Gastrocnemius medialis (tissue), 4 donors: Measurements from ENCODE around the gene CDH20. TPM values are rescaled to one million over a fixed set of nuclear protein-coding genes. Genes with fewer than 3 reads are reported as not detected.
"Not testable (repeated sequence)": the region's sequence is repeated elsewhere in the genome, so short reads cannot be mapped to it uniquely, and the experiment has no call there.

Experiments
- ATAC-seq, 2 donors: fragments of 150-250 bp; one replicate each; pipeline ENCODE4 v1.9.1; 2016
- DNase-seq, 2 donors: peaks; one replicate each; pipeline ENCODE4 v3.0.0-alpha.2; 2019
- H3K27ac ChIP-seq, 4 donors: fragments of 200-600 bp; sonication (generic); 1 replicate in 1 of 4; 2 replicates in 3 of 4; pipeline ENCODE4 v1.5.1; 2016 to 2018; ENCODE audit warnings: mild to moderate bottlenecking in 2 of 4, moderate library complexity in 1 of 4
- H3K27me3 ChIP-seq, 3 donors: fragments of 200-600 bp; sonication (generic) in 2 of 3; 1 replicate in 1 of 3; 2 replicates in 2 of 3; pipeline versions ENCODE4 v1.5.1 to v1.6.0; 2016 to 2019; ENCODE audit warnings: mild to moderate bottlenecking in 1 of 3, moderate library complexity in 1 of 3
- H3K36me3 ChIP-seq, 2 donors: fragments of 200-600 bp; sonication (generic) in 1 of 2; one replicate each; pipeline ENCODE4 v1.5.1; 2017 to 2018
- H3K4me1 ChIP-seq, 2 donors: fragments of 200-600 bp; sonication (generic) in 1 of 2; one replicate each; pipeline ENCODE4 v1.5.1; 2016 to 2017; ENCODE audit warnings: mild to moderate bottlenecking in 2 of 2
- H3K4me3 ChIP-seq, 4 donors: fragments of 200-600 bp; sonication (generic) in 3 of 4; 1 replicate in 1 of 4; 2 replicates in 3 of 4; pipeline ENCODE4 v1.5.1; 2016 to 2019; ENCODE audit warnings: mild to moderate bottlenecking in 2 of 4
- H3K9me3 ChIP-seq, 3 donors: fragments of 200-600 bp; sonication (generic) in 2 of 3; 1 replicate in 1 of 3; 2 replicates in 2 of 3; pipeline ENCODE4 v1.5.1; 2016 to 2019
- POLR2A ChIP-seq, 2 donors: fragments of 450-650 bp; IDR thresholded peaks; one replicate each; pipeline ENCODE4 v1.6.1; 2017; ENCODE audit warnings: antibody characterized with exemption in 2 of 2, mild to moderate bottlenecking in 2 of 2, moderate library complexity in 2 of 2
- in situ Hi-C, 4 donors: fragments of 200-750 bp; cut with MboI; loops; one replicate each; pipeline versions ENCODE4 v1.15.0 to v1.8.0; 2017; ENCODE audit warnings: low sequenced_read_pairs in 4 of 4
- intact Hi-C: fragments of 100-400 bp; cut with DNase I; formaldehyde crosslinking; loops from one replicate; pipeline ENCODE4 v1.15.1; 2023; ENCODE audit warnings: low total_unique reads
- total RNA-seq, 4 donors: library from RNA; depleted of rRNA; stranded (reverse); fragments of >200 nt; gene quantifications; one replicate each; pipeline versions ENCODE4 v1.1.0 to v1.2.3, GENCODE V29; 2016
- TF ChIP-seq, protein P1 (sequence below), 5 experiments: fragments of 450-650 bp in 3 of 5; fragments of 200-600 bp in 2 of 5; sonication (generic) in 2 of 5; IDR thresholded peaks in 4 of 5; conservative IDR thresholded peaks in 1 of 5; 1 replicate in 4 of 5; 2 replicates in 1 of 5; pipeline ENCODE4 v1.5.1; 2016 to 2019; ENCODE audit warnings: antibody characterized with exemption in 5 of 5, mild to moderate bottlenecking in 3 of 5, moderate library complexity in 3 of 5

CDH20 gene
- total RNA-seq, 4 donors from 2014 or later, result 0.51 to 19.6 (median 3.9) TPM

DNA sequence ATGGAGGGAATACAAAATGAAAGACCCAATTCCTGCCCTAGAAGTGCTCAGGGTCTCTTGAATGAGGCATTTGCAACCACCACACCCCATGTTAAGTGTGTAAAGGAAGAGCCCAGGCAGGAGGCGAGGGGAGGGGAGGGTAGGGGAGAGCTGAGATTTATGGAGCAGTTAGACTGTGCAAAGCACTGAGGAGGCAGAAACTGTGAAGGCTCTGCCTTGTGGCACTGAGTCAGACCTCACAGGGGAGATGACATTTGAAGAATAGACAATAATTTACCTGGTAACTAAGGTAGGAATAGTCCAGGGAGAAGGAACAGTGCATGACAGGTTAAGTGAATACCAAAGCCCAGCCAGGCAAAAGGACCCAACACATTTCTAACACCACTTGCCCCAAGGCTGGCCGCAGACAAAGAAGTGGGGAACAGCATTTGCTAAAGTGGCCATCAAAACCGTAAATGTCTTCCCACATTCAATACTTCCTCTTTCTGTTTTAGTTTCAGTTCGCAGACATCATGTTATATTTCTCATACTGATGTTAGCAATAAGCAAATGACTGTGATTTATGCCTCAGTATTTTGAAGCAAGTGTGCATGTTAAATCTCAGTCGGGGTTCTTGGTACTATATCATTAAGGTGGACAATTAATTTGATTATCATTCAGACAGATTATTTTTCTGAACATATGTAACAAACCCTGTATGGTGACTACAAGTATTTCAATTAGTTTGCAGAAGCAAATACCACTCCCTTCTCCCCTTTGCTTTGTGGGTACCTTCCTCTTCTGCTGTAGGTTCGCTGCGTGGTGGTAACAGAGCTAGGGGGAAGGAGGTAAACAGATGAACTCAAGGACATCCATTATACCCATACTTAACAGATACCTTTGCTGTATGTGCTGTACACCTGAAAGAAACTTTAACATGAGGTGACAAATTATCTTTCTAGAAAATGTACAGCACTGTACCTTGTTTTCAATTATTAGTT, 27.5 kb downstream of the CDH20 start:
- in situ Hi-C loops (no loop called here), intact Hi-C loops (no loop called here)
- ATAC-seq, result no peak
- H3K4me1 ChIP-seq, result no peaks in the 10 kb centered on the region
- H3K27ac ChIP-seq, result no peak overlapping the region
- no peak for DNase-seq
- no peak overlapping the region for H3K4me3 ChIP-seq
- H3K9me3 ChIP-seq, result no peaks in the 10 kb centered on the region
- H3K36me3 ChIP-seq, result no peaks in the 10 kb centered on the region
- H3K27me3 ChIP-seq, result no peaks in the 10 kb centered on the region
- TF ChIP-seq, protein P1, sequence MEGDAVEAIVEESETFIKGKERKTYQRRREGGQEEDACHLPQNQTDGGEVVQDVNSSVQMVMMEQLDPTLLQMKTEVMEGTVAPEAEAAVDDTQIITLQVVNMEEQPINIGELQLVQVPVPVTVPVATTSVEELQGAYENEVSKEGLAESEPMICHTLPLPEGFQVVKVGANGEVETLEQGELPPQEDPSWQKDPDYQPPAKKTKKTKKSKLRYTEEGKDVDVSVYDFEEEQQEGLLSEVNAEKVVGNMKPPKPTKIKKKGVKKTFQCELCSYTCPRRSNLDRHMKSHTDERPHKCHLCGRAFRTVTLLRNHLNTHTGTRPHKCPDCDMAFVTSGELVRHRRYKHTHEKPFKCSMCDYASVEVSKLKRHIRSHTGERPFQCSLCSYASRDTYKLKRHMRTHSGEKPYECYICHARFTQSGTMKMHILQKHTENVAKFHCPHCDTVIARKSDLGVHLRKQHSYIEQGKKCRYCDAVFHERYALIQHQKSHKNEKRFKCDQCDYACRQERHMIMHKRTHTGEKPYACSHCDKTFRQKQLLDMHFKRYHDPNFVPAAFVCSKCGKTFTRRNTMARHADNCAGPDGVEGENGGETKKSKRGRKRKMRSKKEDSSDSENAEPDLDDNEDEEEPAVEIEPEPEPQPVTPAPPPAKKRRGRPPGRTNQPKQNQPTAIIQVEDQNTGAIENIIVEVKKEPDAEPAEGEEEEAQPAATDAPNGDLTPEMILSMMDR (IDR thresholded peaks at IDR 0.05 in 4 of 5, conservative IDR thresholded peaks at IDR 0.05 in 1 of 5), result no peak
- no peak for TF ChIP-seq POLR2A (IDR thresholded peaks at IDR 0.05)

DNA sequence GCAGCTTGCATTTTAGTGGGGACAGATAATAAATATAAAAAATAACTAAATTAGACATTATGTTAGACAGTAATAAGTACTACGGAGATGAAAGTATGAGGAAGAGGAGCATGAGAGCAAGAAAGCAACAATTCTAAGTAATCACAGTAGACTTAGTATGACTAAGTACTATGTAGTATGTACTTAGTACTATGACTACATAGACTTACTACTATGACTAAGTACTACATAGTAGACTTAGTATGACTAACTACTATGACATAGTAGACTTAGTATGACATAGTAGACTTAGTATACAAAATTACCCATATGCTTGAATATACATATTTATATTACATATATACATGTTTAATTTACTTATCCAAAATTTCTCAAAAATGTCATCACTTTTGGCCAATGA, 29.3 kb downstream of the CDH20 start:
- Histone ChIP-seq H3K36me3 (no peaks in the 10 kb centered on the region), H3K27ac (no peak overlapping the region), H3K27me3 (no peaks in the 10 kb centered on the region), H3K4me1 (no peaks in the 10 kb centered on the region), H3K9me3 (no peaks in the 10 kb centered on the region), H3K4me3 (no peak overlapping the region)
- in situ Hi-C loops, result no loop called here
- intact Hi-C loops, result no loop called here
- DNase-seq, result no peak
- TF ChIP-seq, protein P1 (IDR thresholded peaks at IDR 0.05 in 4 of 5, conservative IDR thresholded peaks at IDR 0.05 in 1 of 5), result no peak
- TF ChIP-seq POLR2A (IDR thresholded peaks at IDR 0.05), result no peak
- ATAC-seq, result no peak

DNA sequence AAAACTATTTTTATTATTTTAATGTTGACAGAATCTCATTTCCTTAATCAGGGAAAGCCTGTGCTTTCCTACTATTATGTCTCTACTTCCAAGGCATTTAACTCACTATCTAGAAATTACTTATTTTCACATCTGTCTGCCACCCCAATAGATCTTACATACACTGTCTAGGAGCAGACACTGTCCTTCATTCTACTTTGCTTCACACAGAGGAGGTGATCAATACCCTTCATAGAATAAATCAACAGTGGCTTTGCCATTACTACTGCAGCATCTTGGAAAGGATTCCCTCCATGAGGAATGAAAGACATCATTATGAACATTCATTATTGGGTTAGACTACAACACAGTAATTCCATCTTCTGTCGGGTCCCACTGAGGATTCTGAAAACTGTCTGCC, 31.7 kb downstream of the CDH20 start:
- Histone ChIP-seq H3K27me3 (no peaks in the 10 kb centered on the region), H3K4me3 (no peak overlapping the region), H3K36me3 (no peaks in the 10 kb centered on the region), H3K9me3 (no peaks in the 10 kb centered on the region), H3K4me1 (no peaks in the 10 kb centered on the region), H3K27ac (no peak overlapping the region)
- ATAC-seq, result no peak
- in situ Hi-C loops (no loop called here), intact Hi-C loops (no loop called here)
- no peak for TF ChIP-seq POLR2A (IDR thresholded peaks at IDR 0.05)
- TF ChIP-seq, protein P1 (IDR thresholded peaks at IDR 0.05 in 4 of 5, conservative IDR thresholded peaks at IDR 0.05 in 1 of 5), result no peak
- no peak for DNase-seq

DNA sequence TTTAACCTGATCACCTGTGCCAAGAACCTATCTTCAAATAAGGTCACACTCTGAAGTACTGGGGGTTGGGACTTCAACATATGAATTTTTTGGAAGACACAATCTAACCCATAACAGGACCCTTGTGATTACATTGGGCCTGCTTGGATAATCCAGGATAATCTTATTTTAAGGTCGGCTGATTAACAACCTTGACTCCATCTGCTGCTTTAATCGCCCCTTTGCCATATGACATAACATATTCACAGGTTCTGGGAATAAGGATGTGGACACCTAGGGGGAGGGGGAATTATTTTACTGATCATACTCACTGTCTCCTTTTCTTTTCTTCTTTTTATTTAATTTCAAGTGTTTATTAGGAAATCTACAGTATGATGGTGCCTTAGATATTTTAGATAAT, 34.8 kb downstream of the CDH20 start:
- DNase-seq, result no peak
- no peaks in the 10 kb centered on the region for H3K9me3 ChIP-seq
- ATAC-seq, result no peak
- in situ Hi-C loops (no loop called here), intact Hi-C loops (no loop called here)
- H3K4me1 ChIP-seq, result no peaks in the 10 kb centered on the region
- H3K27ac ChIP-seq, result no peak overlapping the region
- no peak overlapping the region for H3K4me3 ChIP-seq
- H3K27me3 ChIP-seq, result no peaks in the 10 kb centered on the region
- TF ChIP-seq, protein P1 (IDR thresholded peaks at IDR 0.05 in 4 of 5, conservative IDR thresholded peaks at IDR 0.05 in 1 of 5), result no peak
- no peak for TF ChIP-seq POLR2A (IDR thresholded peaks at IDR 0.05)
- H3K36me3 ChIP-seq, result no peaks in the 10 kb centered on the region

DNA sequence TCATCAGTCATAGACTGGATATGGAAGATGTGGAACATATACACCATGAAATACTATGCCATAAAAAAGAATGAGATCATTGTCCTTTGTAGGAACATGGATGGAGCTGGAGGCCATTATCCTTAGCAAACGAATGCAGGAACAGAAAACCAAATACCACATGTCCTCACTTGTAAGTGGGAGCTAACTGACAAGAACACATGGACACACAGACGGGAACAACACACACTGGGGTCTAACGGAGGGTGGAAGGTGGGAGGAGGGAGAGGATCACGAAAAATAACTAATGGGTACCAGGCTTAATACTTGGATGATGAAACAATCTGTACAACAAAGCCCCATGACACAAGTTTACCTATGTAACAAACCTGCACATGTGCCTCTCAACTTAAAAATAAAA, 36.4 kb downstream of the CDH20 start:
- H3K36me3 ChIP-seq, in situ Hi-C loops, intact Hi-C loops, DNase-seq, ATAC-seq, H3K27me3 ChIP-seq, H3K27ac ChIP-seq, H3K9me3 ChIP-seq, H3K4me3 ChIP-seq, H3K4me1 ChIP-seq: not testable (repeated sequence)
